GM18868 (cell line): ENCODE data around the gene IHH.

Experiments used
- ATAC-seq: cut with Tn5 transposase; IDR thresholded peaks from one replicate; pipeline ENCODE4 v1.9.1; 2021; ENCODE audit warnings: mild to moderate bottlenecking, moderate library complexity; ENCODE audit not compliant: unreplicated experiment

The IHH gene

DNA sequence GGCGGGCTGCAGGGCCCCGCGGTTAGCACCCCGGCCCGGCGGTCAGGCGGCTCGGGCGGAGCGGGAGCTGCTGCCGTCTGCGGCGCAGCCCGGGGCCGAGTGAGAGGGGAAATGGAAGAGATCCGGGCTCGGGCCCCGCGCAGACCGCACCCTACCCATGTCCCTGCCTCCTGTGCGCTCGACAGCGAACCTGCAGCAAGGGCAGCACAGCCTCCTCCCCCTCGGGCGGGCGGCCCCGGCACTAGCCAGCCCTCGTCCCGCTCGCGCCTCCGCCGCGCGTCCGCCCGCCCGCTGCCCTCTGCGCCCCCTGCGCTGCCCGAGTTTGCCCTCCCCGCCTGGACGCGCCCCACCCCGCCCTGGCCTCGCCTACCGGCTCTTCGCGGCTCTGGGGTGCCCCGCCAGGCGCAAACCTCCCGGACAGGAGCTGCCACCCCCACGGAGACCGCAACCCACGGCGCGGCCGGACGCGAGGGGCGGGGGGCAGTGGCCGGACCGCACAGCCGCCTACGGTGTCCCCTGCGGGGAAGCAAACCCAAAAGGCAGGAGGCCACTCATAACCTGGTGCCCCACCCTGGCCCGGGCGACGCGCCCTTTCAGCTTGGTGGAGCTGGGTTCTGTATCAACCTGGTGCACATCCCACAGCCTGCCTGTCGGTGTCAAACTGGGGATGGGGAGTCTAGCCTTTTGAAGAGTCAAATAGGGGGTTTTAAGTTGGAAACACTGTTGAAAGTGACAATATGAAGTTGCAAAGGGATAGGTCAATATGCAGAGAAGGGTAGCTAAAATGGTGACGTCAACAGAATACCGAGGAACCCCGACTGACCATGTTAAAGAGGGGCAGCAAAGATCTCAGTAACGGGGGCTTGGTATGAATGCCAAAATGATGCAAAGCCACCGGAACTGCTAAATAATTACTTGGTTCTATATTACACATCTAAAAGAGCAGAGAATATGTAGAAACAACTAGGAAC is at the start of gene IHH:
IHH (minus strand) TSS at position 101 of the 971 bp plus-strand sequence. CDS start 454 bp downstream, outside the sequence.
- no peak for ATAC-seq

DNA sequence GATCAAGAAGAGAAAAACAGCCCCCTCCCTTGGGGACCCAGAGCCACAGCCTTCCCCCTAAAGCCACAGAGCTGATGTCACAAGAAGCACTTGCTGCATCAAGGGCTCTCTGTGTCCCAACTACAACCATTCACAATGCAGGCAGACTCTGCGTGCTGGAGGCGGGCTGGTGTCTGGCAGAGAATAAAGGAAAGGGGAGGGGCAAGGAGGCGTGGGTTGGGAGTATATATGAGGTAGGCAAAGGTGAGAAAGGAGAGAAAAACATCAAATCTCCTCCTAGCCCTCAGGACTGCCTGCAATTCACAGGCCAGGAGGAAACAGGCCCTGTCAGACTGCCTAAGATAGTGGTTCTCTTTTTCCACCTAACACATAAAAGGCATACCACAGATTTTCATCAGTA is 48.8 kb upstream of the IHH start:
- ATAC-seq: no peak

DNA sequence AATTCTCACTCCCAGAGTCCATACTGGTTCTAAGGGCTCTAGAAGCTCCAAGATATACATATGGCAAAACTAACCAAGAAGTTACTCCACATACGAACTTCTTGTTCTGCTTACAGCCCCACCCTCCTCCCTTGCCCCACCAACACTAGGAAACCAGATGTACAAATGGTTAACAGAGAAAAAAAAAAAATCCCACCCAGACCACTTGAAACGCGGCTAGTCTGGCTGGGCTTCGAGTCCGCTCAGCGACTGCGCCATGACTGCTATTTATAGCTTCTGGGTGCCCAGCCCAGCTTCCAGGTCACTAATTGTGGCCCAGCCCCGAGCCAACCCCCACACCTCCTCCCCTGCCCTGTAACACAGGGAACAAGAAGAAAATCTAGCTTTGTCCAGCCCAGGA is 47.0 kb upstream of the IHH start:
- ATAC-seq: no peak

DNA sequence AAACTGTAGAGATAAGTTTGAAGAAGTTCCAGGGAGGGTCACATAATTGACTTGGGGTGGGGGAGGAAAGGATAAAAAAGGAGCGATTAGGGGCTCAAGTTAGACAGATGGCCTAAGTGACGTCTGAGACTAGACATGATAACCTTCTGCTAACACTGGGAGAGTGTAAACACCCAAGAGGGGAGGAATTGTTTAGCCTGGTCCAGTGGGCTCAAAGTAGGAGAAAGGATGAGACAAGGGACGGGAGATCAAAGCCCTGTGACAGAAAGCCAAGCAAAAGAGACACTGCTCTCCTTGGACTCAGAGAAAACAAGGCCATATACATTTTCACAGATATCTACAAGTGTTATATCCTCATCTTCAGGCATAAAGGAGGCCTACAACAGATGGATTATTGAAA is 45.5 kb upstream of the IHH start:
- ATAC-seq: no peak

DNA sequence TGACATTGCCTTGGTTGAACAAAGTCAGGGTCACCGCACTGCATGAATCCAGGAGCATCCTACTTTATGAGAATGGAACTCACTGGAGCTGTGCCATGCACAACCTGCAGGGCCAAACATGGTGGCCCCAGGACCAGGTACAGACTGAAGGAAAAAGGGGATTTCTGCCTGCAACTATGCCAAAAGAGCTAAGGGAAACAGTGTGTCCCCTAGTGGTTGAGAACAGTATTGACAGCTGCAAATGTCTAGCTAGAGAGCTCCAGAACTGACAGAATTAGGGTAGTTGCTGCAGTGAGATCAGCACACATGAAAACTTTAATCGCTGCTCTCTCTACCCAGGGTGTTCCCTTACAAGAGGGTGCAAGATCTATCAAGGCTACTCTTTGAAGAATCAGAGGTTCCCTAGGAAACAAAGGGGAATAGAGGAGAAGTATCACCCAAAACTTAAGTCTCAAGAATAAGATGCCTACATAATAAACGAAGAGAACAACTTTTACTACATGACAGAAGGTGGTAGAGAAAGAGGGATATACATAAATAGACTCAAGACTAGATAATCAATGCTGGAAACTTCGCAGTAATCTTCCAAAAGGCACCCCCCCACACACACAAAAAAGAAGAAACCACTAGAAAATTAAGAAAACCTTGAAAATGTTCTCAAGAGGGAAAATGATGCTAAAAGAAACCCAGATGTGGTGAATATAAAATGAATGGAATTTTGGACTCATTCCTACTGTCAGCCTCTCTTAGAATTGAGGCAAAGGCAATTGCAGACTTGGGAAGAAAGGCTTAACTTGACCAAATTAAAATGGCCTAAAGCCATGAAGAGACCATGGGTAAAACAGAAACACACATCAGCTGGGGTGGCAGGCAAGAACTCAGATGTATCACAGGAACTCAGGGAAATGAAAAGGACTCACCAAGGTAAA is 43.6 kb upstream of the IHH start:
- peak; percentile 76 for ATAC-seq

DNA sequence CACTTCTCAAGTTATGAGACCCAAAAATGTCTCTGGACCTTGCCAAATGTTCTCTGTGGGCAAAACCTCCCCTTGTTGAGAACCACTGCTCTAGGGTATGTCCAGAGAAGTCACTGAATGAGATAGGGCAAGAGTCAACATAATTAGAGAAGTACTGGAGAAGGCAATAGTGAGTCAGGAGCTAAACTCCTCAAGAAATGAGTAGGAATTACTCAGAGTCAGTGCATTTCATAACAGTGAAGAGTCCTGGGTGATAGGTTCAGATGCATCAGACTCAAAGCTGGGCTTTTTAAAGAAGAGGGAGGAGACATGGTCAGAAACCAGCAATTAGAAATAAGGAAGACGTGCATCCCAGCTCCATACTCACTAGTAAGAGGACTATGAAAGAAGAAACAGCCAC is 38.6 kb upstream of the IHH start:
- no peak for ATAC-seq

DNA sequence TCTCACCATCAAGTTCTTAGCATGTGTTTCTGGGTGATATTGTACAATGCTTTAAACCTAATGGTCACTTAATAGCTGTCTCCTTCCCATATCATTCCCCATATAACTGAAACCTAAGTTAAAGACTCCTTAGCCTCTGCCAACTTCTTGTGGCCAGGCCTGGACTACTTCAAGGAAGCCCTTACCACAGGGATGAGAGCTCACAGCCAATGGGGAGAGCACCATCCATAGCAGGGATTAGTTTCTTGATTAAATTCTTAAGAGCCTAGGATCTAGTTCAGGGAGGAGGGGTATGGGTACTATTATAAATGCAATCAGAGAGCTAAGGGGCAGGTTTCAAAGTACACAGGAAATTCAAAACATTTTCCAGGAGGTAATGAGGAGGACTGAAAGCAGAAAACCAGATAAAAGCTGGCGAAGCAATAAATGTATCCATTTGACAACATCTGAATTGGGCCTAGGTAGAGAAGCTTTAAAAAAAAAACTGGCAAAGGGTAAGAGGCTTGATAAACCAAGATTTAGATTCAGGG is 34.8 kb upstream of the IHH start:
- no peak for ATAC-seq

DNA sequence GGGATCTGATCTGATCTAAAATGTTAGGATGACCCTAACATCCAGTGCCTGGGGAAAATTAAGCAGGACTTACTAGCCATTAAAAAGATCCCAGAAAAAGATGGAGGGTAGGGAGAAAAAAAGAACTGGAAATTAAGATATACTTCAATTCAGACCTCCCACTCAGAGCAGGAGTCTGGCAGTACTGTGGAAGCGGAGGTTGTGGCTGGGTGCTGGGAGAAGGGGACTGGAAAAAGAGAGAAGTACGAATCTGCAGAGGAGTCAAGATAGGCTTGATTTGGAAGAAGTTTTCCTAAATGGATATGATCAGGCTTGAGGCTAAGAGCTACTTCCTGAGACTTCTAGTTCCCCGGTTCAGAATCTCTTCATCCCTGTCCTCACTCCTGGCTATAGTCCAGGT is 33.5 kb upstream of the IHH start:
- ATAC-seq: no peak

DNA sequence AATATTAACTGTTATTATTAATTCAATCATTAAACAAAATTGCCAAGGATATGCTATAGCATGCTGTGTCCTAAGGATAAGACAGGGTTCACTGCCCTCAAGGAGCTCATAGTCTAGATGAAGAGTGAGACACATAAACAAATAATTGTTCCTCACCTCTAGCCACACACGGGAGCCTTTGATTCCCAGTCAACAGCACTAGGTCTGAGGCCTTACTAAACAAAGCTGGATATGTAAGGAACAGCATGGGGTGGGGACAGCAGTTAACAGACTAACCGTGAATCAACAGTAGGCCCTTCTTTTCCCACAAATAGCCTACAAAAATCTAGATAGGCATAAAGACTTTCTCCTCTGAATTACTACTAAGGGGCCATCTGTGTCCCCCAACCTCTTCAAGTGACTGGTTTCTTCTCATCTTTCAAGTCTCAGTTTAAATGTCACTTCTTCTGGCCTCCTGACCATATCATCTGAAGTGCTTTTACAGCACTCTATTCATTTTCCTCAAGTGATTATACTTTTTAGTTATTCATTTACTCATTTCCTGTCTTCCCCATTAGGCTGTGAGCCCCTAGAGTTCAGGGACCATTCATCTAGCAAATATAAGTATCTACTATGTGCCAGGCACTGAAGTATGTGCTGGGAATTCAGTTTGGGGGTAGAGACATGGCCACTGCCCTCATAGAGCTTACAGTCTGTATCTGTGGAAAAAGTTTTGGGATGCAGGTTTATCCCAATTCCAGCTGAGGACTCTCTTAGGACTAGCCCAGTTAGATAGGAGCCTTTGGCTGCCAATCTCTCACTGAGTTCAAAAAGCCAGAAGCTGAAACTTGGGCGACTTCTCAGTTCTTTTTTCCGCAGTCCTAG is 29.9 kb upstream of the IHH start:
- no peak for ATAC-seq

DNA sequence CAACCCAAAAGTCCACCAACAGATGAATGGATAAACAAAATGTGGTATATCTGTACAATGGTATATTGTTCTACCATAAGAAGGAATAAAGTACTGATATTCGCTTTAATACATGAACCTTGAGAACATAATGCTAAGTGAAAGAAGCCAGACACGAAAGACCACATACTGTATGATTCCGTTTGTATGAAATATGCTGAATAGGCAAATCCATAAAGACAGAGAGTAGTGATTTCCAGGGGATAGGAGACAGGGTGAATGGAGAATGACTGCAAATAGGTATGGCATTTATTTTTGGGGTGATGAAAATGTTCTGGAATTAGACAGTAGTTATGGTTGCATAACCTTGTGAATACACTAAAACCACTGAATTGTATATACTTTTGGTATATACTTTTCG is 28.6 kb upstream of the IHH start:
- no peak for ATAC-seq

DNA sequence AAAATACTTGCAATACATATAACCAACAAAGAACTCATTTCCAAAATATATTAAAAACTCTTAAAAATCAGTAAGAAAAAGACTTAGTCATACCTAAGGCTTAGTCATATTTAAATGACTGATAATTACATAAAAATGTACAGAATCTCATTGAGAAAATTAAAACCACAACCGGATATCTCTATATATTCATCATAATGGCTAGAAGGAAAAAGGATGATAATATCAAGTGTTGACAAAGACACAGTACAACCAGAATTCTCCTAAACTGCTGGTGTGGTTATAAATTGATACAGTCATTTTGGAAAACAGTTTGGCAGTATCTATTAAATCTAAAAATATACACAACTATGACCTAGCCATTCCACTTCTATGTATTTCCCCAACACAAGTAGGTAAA is 27.1 kb upstream of the IHH start:
- no peak for ATAC-seq

DNA sequence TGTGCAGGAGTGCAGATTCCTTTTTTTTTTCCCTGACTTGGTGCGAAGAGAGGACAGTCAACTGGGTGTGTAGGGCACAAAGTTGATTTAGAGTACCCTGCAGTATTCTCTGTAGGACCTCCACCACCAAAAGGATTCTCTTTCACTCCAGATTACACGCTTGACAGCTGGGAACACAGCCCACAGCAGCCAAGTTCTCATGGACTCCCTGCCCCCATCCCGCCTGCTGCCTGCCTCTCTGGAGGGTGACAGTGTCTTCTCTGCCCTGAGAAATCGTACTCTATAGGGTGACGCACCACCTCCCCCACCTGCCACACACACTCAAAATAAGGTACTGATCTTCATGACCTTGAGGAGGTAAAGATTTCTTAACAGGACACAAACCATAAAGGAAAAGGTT is 26.6 kb upstream of the IHH start:
- no peak for ATAC-seq

DNA sequence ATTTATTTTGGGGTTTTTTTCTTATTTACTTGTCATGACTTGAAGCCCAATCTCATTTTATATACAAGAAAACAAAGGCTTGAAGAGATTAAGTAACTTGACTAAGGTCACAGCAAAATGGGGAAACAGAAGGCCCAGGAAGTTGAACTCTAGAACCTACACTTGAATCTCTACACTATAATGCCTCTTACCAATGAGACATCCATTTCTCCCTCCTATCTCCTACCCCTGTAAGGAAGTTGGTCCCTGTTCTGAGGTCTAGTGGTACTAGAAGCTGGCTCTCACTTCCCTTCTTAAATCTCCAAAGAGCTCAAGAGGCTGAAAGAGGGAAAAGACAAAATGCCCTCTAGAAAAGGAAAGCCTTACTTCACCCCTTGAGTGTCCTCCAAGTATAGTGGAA is 25.5 kb upstream of the IHH start:
- no peak for ATAC-seq

DNA sequence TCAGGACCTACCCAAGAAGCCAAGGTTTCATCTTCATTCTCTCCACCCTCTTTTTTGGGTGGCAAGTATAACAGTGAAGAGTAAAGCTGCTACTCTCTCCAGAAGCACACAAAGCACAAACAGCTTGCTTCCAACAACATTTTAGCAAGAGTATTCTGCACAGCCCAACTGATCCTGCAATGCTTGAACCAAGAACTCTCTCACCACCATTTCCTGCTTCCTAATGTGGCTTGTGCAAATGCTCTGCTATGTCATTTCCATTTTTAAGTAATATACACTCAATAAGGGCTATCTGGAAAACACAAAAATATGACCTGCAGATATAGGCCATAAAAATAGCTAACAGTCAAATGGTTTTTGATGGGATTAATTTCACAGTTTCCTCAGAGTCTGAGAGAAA is 24.1 kb upstream of the IHH start:
- ATAC-seq: no peak

DNA sequence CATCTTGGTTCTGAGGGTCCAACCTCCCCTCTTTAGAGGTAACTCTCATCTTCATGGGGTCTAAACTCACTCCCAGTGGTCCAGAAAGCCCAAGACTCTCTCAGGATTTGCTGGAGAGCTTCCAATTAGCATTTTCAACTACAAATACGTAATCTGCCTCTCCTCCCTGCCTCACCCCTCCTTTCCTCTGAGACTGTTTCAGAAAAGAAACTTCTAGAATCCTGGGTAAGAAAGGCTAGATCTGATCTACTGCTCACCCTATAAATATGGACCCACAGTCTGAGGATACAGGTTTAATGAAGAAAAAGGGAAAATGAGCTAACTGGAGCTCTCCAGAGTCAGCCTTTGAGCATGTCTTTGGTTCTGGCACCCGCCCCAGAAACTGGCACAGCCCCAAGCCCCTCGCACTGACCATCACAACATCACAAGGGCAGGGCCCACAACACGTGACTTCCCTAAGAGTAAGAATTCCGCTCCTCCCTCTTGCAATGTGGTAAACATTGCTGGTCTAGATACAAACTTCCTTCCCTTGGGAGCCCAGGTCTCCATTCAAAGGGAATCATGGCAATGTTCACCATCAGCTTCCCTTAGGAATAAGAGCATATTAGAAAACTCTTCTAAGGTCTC is 21.7 kb upstream of the IHH start:
- no peak for ATAC-seq

DNA sequence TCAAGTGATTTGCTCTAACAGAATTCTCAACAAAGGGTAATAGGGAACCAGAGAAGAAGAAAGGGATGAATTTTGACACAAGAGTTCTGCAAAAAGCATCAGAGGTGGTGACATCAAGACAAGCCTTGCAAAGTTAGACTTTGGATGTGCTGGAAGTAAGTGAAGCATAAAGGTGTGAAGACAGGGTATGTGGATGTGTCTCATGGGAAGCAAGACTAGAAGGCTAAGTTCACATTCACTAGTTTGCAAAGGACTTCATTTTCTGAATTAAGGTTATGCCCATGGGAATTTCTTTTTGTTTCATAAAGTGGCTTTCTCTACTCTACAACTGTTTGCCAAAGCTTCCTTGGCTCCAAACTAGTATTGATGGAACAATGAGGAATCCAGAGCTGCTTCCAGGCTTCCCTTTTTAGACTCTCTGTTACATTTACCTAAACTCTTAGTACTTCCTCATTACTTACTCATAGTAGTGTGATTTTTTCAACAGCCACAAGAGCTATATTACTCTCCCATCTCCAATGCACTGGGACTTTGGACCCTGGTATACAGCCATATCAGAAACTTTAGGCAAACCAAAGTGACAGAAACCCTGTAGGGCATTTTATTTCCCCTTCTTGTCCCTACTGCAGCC is 21.1 kb upstream of the IHH start:
- ATAC-seq: no peak

DNA sequence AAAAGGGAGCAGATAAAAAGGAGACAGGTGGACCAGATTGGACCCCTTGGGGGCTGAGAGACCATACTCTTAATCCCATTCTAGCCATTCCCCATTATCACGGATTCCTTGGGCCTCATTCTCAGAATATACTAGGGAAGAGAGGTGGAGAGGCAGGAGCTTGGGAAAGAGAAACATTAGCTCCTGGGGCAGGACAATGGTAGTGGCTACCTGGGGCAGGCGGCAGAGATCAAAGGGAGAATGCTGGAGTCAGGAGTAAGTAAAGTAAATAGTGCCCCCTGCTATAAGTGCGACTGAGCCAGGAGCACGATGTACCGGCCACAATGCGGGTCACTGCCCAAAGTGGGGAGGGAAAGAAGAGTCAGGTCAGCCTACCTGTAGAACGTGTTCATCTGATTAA is 20.4 kb upstream of the IHH start:
- ATAC-seq: no peak

DNA sequence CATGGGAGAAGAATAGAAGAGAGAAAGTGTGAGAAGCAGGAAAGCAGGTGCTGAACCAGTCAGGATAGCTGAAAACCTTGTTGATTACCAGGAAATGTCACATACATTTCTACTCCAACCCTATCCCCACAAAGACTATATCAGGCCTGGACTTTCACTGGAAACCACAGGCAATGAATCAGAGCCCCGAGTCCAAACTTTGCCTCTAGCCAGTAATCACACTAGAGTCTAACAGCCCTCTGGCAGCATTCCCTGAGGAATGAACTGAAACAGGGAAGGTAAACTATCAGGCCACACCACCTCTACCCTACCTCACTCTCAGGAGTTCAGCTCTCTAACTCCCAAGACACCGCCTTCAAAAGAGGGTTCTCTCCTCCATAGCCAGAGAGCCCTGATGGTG is 18.7 kb upstream of the IHH start:
- no peak for ATAC-seq

DNA sequence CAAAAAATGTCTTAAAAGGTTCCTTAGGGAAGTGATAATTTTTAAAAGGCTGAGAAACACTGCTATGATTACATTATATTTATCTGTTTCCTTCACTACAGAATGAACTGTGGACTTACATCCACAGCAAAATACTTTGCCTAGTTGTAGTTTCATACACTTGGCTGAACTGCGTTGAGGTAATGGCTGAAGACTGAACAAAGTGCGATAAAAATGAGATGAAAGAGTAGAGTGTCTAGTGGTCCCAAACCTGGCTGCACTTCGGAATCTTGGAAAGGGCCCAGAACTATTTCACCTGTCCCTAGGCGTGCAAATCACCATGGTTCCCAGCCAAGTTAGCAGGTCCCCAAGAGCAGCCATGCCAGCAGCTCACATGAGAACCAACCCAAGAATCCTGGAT is 18.2 kb upstream of the IHH start:
- no peak for ATAC-seq

DNA sequence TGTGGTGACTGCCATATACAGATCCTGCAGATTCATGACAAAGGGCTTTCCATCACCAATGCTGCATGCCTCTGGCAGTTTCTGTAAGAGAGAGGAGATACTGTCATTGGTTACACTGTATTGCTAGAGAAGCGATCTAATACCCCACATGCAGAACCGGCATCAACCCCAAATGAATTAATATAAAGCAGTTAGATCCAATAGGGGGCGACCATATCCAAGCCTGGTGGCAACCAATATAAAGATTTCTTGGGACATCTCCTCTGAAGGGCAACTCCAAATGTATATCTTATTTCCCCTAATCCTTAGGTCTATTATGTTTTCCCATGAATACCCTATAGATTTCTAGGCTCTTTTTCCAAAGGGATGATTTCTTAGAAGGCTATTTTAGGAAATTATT is 17.4 kb upstream of the IHH start:
- no peak for ATAC-seq
